HUES6 (cell line): ENCODE data around the gene SLC25A21.

ENCODE experiments used
- H3K27ac ChIP-seq: 2 replicates; pipeline ENCODE4 v1.7.0; 2013; ENCODE audit warnings: low read depth, mild to moderate bottlenecking, low read length, inconsistent platforms
- H3K27me3 ChIP-seq: 2 replicates; pipeline ENCODE4 v1.6.1; 2013; ENCODE audit warnings: low read length; ENCODE audit not compliant: control insufficient read depth, insufficient read depth
- H3K36me3 ChIP-seq: 2 replicates; pipeline ENCODE4 v1.6.1; 2013; ENCODE audit warnings: low read length; ENCODE audit not compliant: control insufficient read depth, insufficient read depth
- H3K4me1 ChIP-seq: 2 replicates; pipeline ENCODE4 v1.6.1; 2013; ENCODE audit warnings: low read length; ENCODE audit not compliant: control insufficient read depth, insufficient read depth
- H3K4me3 ChIP-seq: 2 replicates; pipeline ENCODE4 v1.5.1; 2013; ENCODE audit warnings: low read depth, low read length
- H3K9ac ChIP-seq: one replicate; pipeline ENCODE4 v1.6.1; 2013; ENCODE audit warnings: mild to moderate bottlenecking, low read length
- H3K9me3 ChIP-seq: 2 replicates; pipeline ENCODE4 v1.6.1; 2013; ENCODE audit warnings: low read depth, low read length; ENCODE audit not compliant: control insufficient read depth, insufficient read depth

The SLC25A21 gene

DNA sequence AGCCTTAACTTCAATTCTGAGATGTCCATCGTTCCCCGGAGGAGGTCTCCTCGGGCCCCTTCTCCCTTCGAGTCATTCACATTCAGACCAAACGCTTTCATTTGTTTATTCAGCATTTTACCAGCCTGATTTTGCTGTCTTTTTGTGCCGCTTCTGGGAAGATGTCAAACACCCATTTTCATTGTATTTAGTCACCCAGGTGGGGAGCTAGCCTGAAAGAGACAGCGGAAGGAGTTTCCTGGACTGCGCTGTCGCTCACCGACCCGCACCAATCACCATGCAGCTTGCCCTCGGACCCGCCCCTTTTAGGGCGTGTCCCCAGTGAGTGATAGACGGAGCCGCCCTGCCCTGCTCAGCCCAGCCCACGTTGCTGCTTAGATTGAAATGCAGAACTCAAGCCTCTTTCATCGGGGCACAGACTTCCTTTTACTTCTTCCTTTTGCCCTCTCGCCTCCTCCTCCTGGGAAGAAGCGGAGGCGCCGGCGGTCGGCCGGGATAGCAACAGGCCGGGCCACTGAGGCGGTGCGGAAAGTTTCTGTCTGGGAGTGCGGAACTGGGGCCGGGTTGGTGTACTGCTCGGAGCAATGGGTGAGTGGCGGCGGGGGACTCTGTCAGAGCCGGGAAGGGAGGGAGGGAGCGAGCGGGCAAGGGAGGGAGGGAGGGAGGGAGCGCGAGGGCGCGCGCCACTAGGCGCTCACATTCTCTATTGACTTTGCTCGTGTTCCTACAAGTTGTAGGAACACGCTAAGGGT lies 510.7 kb downstream of the SLC25A21 start, which contains the start of gene PAX9:
PAX9 (plus strand) TSS at position 355 of the 752 bp plus-strand sequence; CDS start at position 585, 230 bp downstream.
- peak within 1 kb of the TSS; percentile 68 for H3K4me3 ChIP-seq
- H3K9ac ChIP-seq: no peak within 1 kb of the TSS
- H3K9me3 ChIP-seq: no peaks in the 10 kb centered on the region
- H3K27ac ChIP-seq: no peak within 1 kb of the TSS
- H3K27me3 ChIP-seq: peaks cover 100% of the 10 kb centered on the region
- no peaks in the 10 kb centered on the region for H3K36me3 ChIP-seq
- H3K4me1 ChIP-seq: peaks cover 44% of the 10 kb centered on the region

- H3K27me3 ChIP-seq: peaks cover 100% of the 10 kb centered on the region
- H3K36me3 ChIP-seq: no peaks in the 10 kb centered on the region
- peaks cover 37% of the 10 kb centered on the region for H3K4me1 ChIP-seq
- H3K4me3 ChIP-seq: peak overlapping the region; percentile 68
- H3K27ac ChIP-seq: no peak overlapping the region
- no peak overlapping the region for H3K9ac ChIP-seq
- H3K9me3 ChIP-seq: no peaks in the 10 kb centered on the region
Measured at GRCh38 chr14:36660736-36661505, 511.5 kb downstream of the SLC25A21 start.

DNA sequence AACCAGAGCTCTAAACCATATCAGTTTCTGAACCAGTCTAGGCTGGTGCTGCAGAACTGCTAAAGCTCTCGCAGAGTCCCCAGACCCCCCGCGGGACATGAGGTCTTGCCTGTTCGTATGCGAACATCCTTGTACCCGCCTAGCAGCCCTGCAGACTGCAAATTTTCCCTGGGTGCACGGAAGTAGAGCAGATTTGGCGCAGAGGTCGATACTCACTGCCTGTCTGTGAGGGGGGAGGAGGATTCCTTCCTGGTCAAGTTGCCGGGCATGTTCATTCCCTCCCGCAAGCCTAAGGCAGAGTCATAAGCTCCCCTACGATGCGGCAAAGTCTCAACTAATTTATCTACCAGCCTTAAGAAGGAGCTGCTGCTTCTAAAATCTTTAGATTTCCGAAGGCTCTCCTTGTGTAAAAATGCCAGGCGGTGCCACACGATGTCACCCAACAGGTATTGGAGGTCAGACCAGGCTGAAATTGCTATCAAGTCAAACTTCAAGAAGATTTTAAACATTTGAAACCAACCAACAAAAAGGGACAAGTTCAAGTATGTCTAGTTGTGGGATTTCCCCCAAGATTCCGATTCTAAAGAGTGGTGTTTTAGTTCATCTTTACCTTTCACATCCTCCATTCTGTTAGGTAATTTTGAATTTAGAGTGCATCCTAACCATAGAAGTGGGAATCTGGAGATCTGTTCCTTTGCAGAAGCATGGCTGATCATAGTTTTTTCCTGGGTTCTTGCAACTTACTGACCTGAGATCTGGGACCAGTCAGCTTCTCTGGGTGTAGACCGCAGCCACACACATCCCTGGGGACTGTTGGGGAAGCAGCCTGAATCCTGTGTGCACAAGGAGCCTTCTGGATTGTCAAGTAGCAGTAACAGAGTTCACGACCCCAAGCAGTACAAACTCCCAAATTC lies 512.3 kb downstream of the SLC25A21 start:
- no peaks in the 10 kb centered on the region for H3K9me3 ChIP-seq
- peaks cover 100% of the 10 kb centered on the region for H3K27me3 ChIP-seq
- H3K4me1 ChIP-seq: peaks cover 35% of the 10 kb centered on the region

DNA sequence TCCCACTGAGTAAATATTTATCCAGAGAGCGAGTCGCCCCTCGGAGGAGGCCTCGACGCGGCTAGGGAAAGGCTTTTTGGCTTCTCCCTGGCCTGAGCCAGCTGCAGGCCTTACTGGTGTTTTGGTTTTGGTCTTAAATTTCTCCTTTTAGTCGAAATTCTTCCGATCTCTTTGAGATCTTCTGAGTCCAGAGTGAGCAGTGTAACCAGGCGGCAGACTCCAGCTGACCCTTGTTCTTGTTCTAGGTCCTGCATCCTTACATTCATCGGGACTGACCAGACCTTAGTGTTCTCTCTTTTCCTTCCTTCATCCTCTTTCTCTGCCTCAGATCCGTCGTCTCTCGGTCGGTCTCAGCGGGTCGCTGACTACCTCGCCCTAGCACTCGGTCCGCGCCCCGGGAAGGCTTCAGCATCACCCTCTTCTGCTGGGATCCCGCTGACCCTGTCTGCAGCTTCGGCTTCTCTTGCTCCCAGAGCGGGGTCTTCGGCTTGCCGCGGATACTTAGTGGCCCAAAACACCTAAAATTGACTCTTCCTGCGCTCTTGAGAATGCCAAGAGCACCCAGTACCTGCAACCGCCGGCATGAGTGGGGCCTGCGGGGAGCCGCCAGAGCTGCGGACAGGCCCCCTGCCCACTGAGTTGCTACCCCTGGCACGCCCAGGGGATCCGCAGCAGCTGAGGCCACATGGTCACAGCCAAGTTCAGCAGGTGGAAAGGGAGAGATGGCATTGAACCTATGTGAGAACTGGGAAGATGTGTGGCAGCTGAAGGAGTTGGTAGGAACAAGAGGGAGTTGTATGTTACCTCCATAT lies 513.2 kb downstream of the SLC25A21 start:
- peaks cover 35% of the 10 kb centered on the region for H3K4me1 ChIP-seq
- no peak overlapping the region for H3K4me3 ChIP-seq
- H3K36me3 ChIP-seq: no peaks in the 10 kb centered on the region
- peaks cover 100% of the 10 kb centered on the region for H3K27me3 ChIP-seq
- H3K9ac ChIP-seq: no peak overlapping the region
- no peaks in the 10 kb centered on the region for H3K9me3 ChIP-seq
- H3K27ac ChIP-seq: no peak overlapping the region

More for the DNA sequence above, 512.3 kb downstream of the SLC25A21 start:
- H3K36me3 ChIP-seq: no peaks in the 10 kb centered on the region
- no peak overlapping the region for H3K9ac ChIP-seq
- no peak overlapping the region for H3K4me3 ChIP-seq
- no peak overlapping the region for H3K27ac ChIP-seq

GRCh38 chr14:36658123-36659009 lies 514.0 kb downstream of the SLC25A21 start:
- Histone ChIP-seq H3K4me3 (peak overlapping the region; percentile 12; the same call in 1 of the 2 replicates), H3K27me3 (peaks cover 100% of the 10 kb centered on the region), H3K27ac (no peak overlapping the region), H3K9ac (no peak overlapping the region), H3K36me3 (no peaks in the 10 kb centered on the region), H3K4me1 (peaks cover 27% of the 10 kb centered on the region), H3K9me3 (no peaks in the 10 kb centered on the region)

- H3K9ac ChIP-seq: no peak overlapping the region
- no peak overlapping the region for H3K27ac ChIP-seq
- H3K9me3 ChIP-seq: no peaks in the 10 kb centered on the region
- peaks cover 18% of the 10 kb centered on the region for H3K4me1 ChIP-seq
- H3K4me3 ChIP-seq: peak overlapping the region; percentile 12; the same call in 1 of the 2 replicates
- peaks cover 100% of the 10 kb centered on the region for H3K27me3 ChIP-seq
- no peaks in the 10 kb centered on the region for H3K36me3 ChIP-seq
Measured at GRCh38 chr14:36657399-36658122, 514.8 kb downstream of the SLC25A21 start.

DNA sequence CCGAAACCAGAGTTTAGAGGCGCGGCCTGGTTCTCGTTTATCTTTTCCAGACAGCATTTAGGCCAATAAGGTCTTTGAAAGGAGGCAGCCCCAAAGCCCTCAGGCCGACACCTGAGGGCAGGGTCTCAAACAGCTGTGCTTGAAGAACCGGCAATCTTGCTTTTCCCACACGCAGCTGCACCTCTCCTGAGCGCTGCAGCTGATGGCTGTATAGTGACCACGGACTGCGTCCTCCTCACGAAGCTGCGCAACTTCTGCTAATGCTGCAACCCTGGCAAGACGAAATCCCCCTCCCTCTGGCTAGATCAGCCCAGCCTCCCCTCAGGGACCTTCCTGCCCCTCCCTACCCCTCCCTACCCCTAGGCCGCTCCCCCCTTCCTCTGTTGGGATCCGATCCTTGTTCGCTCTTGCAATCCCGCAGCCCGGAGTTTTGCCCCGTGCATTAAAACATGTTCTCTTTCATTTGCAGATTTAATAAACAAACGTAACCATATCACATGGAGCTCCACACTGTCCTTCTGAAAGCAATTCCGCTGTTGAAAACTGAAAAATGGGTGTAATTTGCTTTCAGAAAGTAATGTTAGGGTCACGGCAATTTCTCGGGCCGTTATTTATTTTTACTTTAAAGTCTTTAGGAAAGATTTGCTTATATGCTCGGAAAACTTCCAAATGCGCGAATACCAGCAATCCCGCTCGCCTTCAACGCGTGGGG lies 515.6 kb downstream of the SLC25A21 start:
- Histone ChIP-seq H3K9ac (no peak overlapping the region), H3K4me1 (peaks cover 14% of the 10 kb centered on the region; the same call in 1 of the 2 replicates)

GRCh38 chr14:36655963-36656686 lies 516.3 kb downstream of the SLC25A21 start:
- H3K4me3 ChIP-seq: peak overlapping the region; percentile 50
- H3K9me3 ChIP-seq: no peaks in the 10 kb centered on the region
- peaks cover 10% of the 10 kb centered on the region; the same call in 1 of the 2 replicates for H3K4me1 ChIP-seq
- H3K27me3 ChIP-seq: peaks cover 100% of the 10 kb centered on the region
- no peaks in the 10 kb centered on the region for H3K36me3 ChIP-seq
- H3K9ac ChIP-seq: no peak overlapping the region
- no peak overlapping the region for H3K27ac ChIP-seq

More for the DNA sequence above, 515.6 kb downstream of the SLC25A21 start:
- no peak overlapping the region for H3K27ac ChIP-seq
- H3K4me3 ChIP-seq: peak overlapping the region; percentile 50; the same call in 1 of the 2 replicates
- H3K27me3 ChIP-seq: peaks cover 100% of the 10 kb centered on the region
- no peaks in the 10 kb centered on the region for H3K36me3 ChIP-seq
- no peaks in the 10 kb centered on the region for H3K9me3 ChIP-seq
